Dendritic cell treated with granulocyte-macrophage colony-stimulating factor and Interleukin-4, amounts not matched to agents 40 ng/mL and 50 ng/mL, for 4 days (primary cell): Measurements from ENCODE around the gene UQCRC1.
"Not testable (repeated sequence)": the region's sequence is repeated elsewhere in the genome, so short reads cannot be mapped to it uniquely, and the experiment has no call there.

Source experiments
- H3K27ac Mint-ChIP-seq: one replicate; pipeline ENCODE4 v1.8.0; 2022; ENCODE audit warnings: mild to moderate bottlenecking, mixed read lengths
- H3K27me3 Mint-ChIP-seq: one replicate; pipeline ENCODE4 v1.8.0; 2022; ENCODE audit warnings: mild to moderate bottlenecking, mixed read lengths
- H3K36me3 Mint-ChIP-seq: one replicate; pipeline ENCODE4 v1.8.0; 2022; ENCODE audit warnings: low read depth, mixed read lengths
- H3K4me1 Mint-ChIP-seq: one replicate; pipeline ENCODE4 v1.8.0; 2022; ENCODE audit warnings: low read depth, mixed read lengths
- H3K4me3 Mint-ChIP-seq: one replicate; pipeline ENCODE4 v1.8.0; 2022; ENCODE audit warnings: mild to moderate bottlenecking, moderate library complexity, mixed read lengths
- H3K9me3 Mint-ChIP-seq: one replicate; pipeline ENCODE4 v1.8.0; 2022; ENCODE audit warnings: mixed read lengths
- intact Hi-C: fragments of 100-400 bp; cut with micrococcal nuclease; formaldehyde crosslinking; loops from one replicate; pipeline ENCODE4 v1.15.0; 2022

Gene UQCRC1

GRCh38 chr3:48555949-48556795 is 53.3 kb downstream of the UQCRC1 start:
- intact Hi-C loops: loop anchor here (5.0 kb wide), 2 partner anchors 51 to 81 kb away; partner anchors contain the start of genes SLC26A6 and UQCRC1
- peaks cover 85% of the 10 kb centered on the region for H3K4me1 Mint-ChIP-seq
- no peaks in the 10 kb centered on the region for H3K9me3 Mint-ChIP-seq
- no peaks in the 10 kb centered on the region for H3K27me3 Mint-ChIP-seq
- peaks cover 21% of the 10 kb centered on the region for H3K36me3 Mint-ChIP-seq
- H3K4me3 Mint-ChIP-seq: peak overlapping the region; percentile 85
- peak overlapping the region; percentile 98 for H3K27ac Mint-ChIP-seq

GRCh38 chr3:48555231-48555948 is 54.1 kb downstream of the UQCRC1 start:
- Mint-ChIP-seq H3K4me3 (peak overlapping the region; percentile 85), H3K27me3 (no peaks in the 10 kb centered on the region), H3K27ac (peak overlapping the region; percentile 98), H3K36me3 (peaks cover 27% of the 10 kb centered on the region), H3K9me3 (no peaks in the 10 kb centered on the region), H3K4me1 (peaks cover 83% of the 10 kb centered on the region)
- intact Hi-C loops: loop anchor here (5.0 kb wide), 2 partner anchors 52 to 82 kb away; partner anchors contain the start of genes SLC26A6 and UQCRC1

- H3K9me3 Mint-ChIP-seq: no peaks in the 10 kb centered on the region
- peaks cover 38% of the 10 kb centered on the region for H3K36me3 Mint-ChIP-seq
- H3K27me3 Mint-ChIP-seq: no peaks in the 10 kb centered on the region
- peak overlapping the region; percentile 83 for H3K27ac Mint-ChIP-seq
- H3K4me3 Mint-ChIP-seq: no peak overlapping the region
- intact Hi-C loops: no loop called here
- peaks cover 83% of the 10 kb centered on the region for H3K4me1 Mint-ChIP-seq
Measured at GRCh38 chr3:48553886-48554845, 55.3 kb downstream of the UQCRC1 start.

GRCh38 chr3:48553361-48553760 is 56.1 kb downstream of the UQCRC1 start:
- intact Hi-C loops: no loop called here
- H3K27ac Mint-ChIP-seq: peak overlapping the region; percentile 83
- peaks cover 46% of the 10 kb centered on the region for H3K36me3 Mint-ChIP-seq
- H3K4me1 Mint-ChIP-seq: peaks cover 83% of the 10 kb centered on the region
- no peaks in the 10 kb centered on the region for H3K9me3 Mint-ChIP-seq
- peak overlapping the region; percentile 22 for H3K4me3 Mint-ChIP-seq
- H3K27me3 Mint-ChIP-seq: no peaks in the 10 kb centered on the region

- peaks cover 56% of the 10 kb centered on the region for H3K36me3 Mint-ChIP-seq
- H3K4me1 Mint-ChIP-seq: peaks cover 76% of the 10 kb centered on the region
- peak overlapping the region; percentile 39 for H3K27ac Mint-ChIP-seq
- intact Hi-C loops: no loop called here
- H3K9me3 Mint-ChIP-seq: no peaks in the 10 kb centered on the region
- H3K27me3 Mint-ChIP-seq: no peaks in the 10 kb centered on the region
- no peak overlapping the region for H3K4me3 Mint-ChIP-seq
Measured at GRCh38 chr3:48552111-48552951, 57.1 kb downstream of the UQCRC1 start.

GRCh38 chr3:48551651-48552050 is 57.8 kb downstream of the UQCRC1 start:
- peaks cover 69% of the 10 kb centered on the region for H3K4me1 Mint-ChIP-seq
- H3K27me3 Mint-ChIP-seq, intact Hi-C loops, H3K4me3 Mint-ChIP-seq, H3K9me3 Mint-ChIP-seq: not testable (repeated sequence)
- peak overlapping the region; percentile 39 for H3K27ac Mint-ChIP-seq
- H3K36me3 Mint-ChIP-seq: peaks cover 61% of the 10 kb centered on the region
